KG1 (cell line): ENCODE results near the gene MAPK1IP1L.
"Not testable (repeated sequence)": the region's sequence is repeated elsewhere in the genome, so short reads cannot be mapped to it uniquely, and the experiment has no call there.

Experiments used
- DNase-seq: peaks from one replicate; lab custom pipeline; 2025; lab: John Stamatoyannopoulos, UW

The MAPK1IP1L gene

GRCh38 chr14:55054098-55054497, 2.7 kb downstream of the MAPK1IP1L start:
- no peak for DNase-seq

GRCh38 chr14:55057919-55058318, 6.5 kb downstream of the MAPK1IP1L start:
- DNase-seq = no peak

- DNase-seq = no peak
These were observed 7.9 kb downstream of the MAPK1IP1L start for GRCh38 chr14:55059333-55059732.

- DNase-seq = no peak
These were observed 11.3 kb downstream of the MAPK1IP1L start for GRCh38 chr14:55062517-55063351.

GRCh38 chr14:55064896-55065295, 13.4 kb downstream of the MAPK1IP1L start:
- not testable (repeated sequence) for DNase-seq

- no peak for DNase-seq
These were observed 14.0 kb downstream of the MAPK1IP1L start for GRCh38 chr14:55065411-55065810.

- DNase-seq = no peak
These were observed 14.8 kb downstream of the MAPK1IP1L start for GRCh38 chr14:55066223-55066622.

GRCh38 chr14:55070981-55071411, 19.5 kb downstream of the MAPK1IP1L start:
- no peak for DNase-seq

GRCh38 chr14:55071870-55072640, 20.6 kb downstream of the MAPK1IP1L start:
- no peak for DNase-seq

GRCh38 chr14:55073856-55074255, 22.4 kb downstream of the MAPK1IP1L start:
- no peak for DNase-seq

GRCh38 chr14:55074662-55075061, 23.2 kb downstream of the MAPK1IP1L start:
- no peak for DNase-seq

GRCh38 chr14:55075628-55076175, 24.3 kb downstream of the MAPK1IP1L start:
- no peak for DNase-seq

- DNase-seq = no peak
These were observed 26.0 kb downstream of the MAPK1IP1L start for GRCh38 chr14:55077170-55078151.

GRCh38 chr14:55079961-55080360, 28.5 kb downstream of the MAPK1IP1L start:
- DNase-seq = not testable (repeated sequence)

GRCh38 chr14:55084401-55085059, 33.1 kb downstream of the MAPK1IP1L start:
- DNase-seq = no peak

GRCh38 chr14:55085060-55085660, 33.7 kb downstream of the MAPK1IP1L start:
- no peak for DNase-seq

GRCh38 chr14:55086938-55087337, 35.5 kb downstream of the MAPK1IP1L start:
- DNase-seq = no peak

- DNase-seq = no peak
These were observed 36.9 kb downstream of the MAPK1IP1L start for GRCh38 chr14:55088356-55088755.

- no peak for DNase-seq
These were observed 40.9 kb downstream of the MAPK1IP1L start for GRCh38 chr14:55092341-55092740.

GRCh38 chr14:55094292-55095157, 43.1 kb downstream of the MAPK1IP1L start:
- DNase-seq = no peak
